ENCODE measurements around the gene USP33.

DNA sequence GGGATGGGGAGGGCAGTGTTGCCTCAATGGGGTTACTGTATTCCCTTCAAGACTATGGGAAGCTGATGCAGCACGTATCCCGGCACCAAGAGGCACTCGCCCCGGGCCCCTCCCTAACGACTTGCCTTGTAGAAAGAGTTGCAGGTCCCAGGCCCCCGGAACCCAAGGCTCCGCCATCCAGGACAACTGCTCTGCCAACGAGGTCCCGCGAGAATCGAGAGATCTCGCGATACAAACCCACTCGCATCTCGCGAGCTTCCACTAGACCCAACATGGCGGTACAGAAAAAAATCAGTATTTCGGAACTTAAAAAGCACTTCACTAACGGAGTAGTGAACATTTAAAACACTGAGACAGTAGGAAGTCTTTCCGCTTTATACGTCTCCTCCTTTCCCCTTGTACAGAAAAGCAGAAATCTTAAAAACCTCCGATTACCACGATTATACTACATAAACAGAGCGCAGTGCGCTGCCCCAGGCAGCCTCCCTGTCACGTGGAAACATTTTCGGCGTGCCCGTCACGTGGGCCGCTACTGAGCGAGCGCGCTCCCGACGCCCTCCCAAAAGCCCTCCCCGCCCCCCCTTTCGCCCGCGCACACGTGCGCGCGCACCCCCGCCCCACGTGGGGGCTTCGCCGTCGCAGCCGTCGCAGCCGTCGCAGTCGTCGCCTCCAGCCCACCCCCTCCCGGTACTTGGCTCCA lies 77.0 kb downstream of the USP33 start, which contains the start of gene ZZZ3:
- TF ChIP-seq EP300 (IDR thresholded peaks at IDR 0.05) = no peak
- no peak for TF ChIP-seq POLR2A (IDR thresholded peaks at IDR 0.05)
- TF ChIP-seq, protein P1, sequence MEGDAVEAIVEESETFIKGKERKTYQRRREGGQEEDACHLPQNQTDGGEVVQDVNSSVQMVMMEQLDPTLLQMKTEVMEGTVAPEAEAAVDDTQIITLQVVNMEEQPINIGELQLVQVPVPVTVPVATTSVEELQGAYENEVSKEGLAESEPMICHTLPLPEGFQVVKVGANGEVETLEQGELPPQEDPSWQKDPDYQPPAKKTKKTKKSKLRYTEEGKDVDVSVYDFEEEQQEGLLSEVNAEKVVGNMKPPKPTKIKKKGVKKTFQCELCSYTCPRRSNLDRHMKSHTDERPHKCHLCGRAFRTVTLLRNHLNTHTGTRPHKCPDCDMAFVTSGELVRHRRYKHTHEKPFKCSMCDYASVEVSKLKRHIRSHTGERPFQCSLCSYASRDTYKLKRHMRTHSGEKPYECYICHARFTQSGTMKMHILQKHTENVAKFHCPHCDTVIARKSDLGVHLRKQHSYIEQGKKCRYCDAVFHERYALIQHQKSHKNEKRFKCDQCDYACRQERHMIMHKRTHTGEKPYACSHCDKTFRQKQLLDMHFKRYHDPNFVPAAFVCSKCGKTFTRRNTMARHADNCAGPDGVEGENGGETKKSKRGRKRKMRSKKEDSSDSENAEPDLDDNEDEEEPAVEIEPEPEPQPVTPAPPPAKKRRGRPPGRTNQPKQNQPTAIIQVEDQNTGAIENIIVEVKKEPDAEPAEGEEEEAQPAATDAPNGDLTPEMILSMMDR (IDR thresholded peaks at IDR 0.05) = peak in 1 of 2 donors; percentile 15
- TF ChIP-seq POLR2AphosphoS5 (IDR thresholded peaks at IDR 0.05) = peak in 1 of 3 donors; percentile 77

Data from suprapubic skin (tissue), 4 donors.